ENCODE results near the gene CABP2. TPM values are rescaled to one million over a fixed set of nuclear protein-coding genes. Genes with fewer than 3 reads are reported as not detected.

CABP2 gene
- total RNA-seq, result not detected

DNA sequence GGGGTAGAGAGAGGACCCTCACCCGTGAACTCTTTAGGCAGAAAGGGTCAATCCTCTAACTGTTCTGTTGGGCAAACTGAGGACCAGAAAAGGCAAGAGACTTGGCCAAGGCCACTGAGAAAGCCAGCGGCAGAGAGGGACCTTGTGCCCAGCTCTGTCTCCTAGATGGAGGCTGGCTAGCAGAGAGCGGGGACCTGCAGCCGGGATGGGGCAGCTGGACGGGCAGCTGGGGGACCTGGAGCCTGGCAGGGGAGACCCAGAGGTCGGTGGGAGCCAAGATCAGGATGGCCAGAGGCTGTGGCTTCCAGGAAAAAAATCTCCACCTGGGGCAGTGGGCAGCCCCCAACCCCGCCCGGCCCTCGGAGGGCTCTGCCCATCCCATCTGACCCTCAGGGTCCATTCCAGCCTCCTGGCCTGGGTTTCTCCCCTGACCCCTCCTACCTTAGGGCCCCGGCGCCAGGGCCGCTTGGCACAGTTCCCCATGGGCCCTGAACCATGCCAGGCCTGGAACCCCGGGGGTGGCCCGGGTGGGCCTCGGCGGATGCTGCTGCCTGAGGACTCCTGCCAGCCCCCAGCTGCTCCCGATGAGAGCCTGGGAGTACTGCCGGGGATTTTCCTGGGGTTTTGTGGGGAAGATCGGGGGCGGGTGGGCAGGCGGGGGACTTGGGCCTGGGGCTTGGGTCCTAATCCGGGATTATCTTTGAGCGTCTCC, at the start of gene CABP2:
TSS of gene CABP2 (minus strand) at position 603 of the 712 bp plus-strand sequence. CDS start at position 483, 120 bp downstream.
- TF ChIP-seq CTCF (IDR thresholded peaks at IDR 0.05; ENCODE audit: low read depth), result no peak

- TF ChIP-seq CTCF (IDR thresholded peaks at IDR 0.05; ENCODE audit: low read depth), result no peak
Measured at GRCh38 chr11:67572747-67573419, 49.6 kb upstream of the CABP2 start.

DNA sequence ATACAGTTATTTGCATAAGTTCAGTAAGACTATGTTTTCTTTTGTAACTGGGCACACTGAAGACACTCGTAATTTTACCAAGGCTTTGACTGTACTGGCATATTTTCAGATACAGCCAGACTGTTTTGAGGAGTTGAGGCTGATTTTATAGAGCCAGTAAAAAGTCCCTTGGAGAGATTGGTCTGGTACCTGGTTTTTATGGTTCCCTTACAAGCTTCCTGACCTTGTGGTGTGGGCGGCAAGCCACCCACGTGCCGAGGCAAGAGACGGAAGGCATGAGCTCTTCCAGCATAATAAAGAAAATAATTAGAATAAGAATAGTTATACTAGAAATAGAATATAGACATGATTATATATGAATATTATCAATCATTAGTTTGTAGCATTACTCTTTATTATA, 49.1 kb upstream of the CABP2 start:
- TF ChIP-seq CTCF (IDR thresholded peaks at IDR 0.05; ENCODE audit: low read depth), result no peak

GRCh38 chr11:67571443-67571842, 48.2 kb upstream of the CABP2 start:
- TF ChIP-seq CTCF (IDR thresholded peaks at IDR 0.05; ENCODE audit: low read depth), result no peak

- TF ChIP-seq CTCF (IDR thresholded peaks at IDR 0.05; ENCODE audit: low read depth), result no peak
Measured at GRCh38 chr11:67564230-67564629, 41.0 kb upstream of the CABP2 start.

- TF ChIP-seq CTCF (IDR thresholded peaks at IDR 0.05; ENCODE audit: low read depth), result no peak
Measured at GRCh38 chr11:67562963-67563704, 39.9 kb upstream of the CABP2 start.

All from subcutaneous adipose tissue (tissue), 4 donors.